GM23248 (cell line): Measurements from ENCODE around the gene RAB11FIP5.

Source experiments
- EZH2 ChIP-seq: fragments of 200-600 bp; sonication (generic); IDR thresholded peaks from 2 replicates; pipeline ENCODE4 v1.6.1; 2018; ENCODE audit warnings: antibody characterized with exemption, mild to moderate bottlenecking; ENCODE audit not compliant: insufficient read depth, poor library complexity, severe bottlenecking
- EZH2phosphoT487 ChIP-seq: fragments of 200-600 bp; sonication (generic); IDR thresholded peaks from 2 replicates; pipeline ENCODE4 v1.6.1; 2018; ENCODE audit warnings: antibody characterized with exemption, moderate library complexity, mild to moderate bottlenecking, low read depth; ENCODE audit not compliant: insufficient read depth

DNA sequence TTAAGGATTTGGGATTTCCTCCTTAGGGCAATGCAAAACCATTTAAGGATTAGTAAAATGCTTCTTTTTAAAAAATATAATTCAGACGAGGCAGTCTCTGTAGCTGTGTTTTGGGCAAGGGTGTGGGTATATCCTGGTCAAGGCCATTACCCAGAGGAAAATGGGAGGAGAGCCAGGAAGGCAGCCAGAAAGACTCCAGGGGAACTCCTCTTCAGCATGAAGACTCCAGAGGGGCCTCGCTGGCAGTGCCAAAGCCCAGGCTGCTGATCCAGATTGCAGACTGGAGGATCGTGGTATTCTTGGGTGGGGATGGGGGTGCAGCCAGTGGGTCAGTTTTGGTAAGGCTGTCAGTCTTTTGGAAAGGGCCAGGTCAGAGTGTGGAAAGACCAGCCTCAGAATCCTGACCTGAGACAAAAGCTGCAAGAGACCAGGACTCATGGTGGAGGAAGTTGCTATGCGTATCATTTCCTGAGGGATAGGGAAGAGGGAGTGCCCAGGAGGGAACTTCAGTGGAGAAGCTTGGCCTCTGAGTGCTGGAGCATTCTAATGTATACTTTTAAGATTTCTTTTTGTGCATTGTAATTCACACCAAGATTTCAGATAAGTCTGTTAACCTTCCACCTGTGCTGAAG lies 20.9 kb upstream of the RAB11FIP5 start:
- TF ChIP-seq EZH2phosphoT487 (no peak), EZH2 (no peak)
